Tracheal epithelial cell (primary cell): ENCODE measurements around the gene KIAA1328. TPM values are rescaled to one million over a fixed set of nuclear protein-coding genes. Genes with fewer than 3 reads are reported as not detected.

ENCODE experiments used
- total RNA-seq: library from RNA; depleted of rRNA; stranded (reverse); fragments of >200 nt; gene quantifications from 2 replicates; pipeline ENCODE4 v1.2.1, GENCODE V29; 2014

The KIAA1328 gene
- 3.9 and 4.5 TPM in 2 replicates for total RNA-seq

DNA sequence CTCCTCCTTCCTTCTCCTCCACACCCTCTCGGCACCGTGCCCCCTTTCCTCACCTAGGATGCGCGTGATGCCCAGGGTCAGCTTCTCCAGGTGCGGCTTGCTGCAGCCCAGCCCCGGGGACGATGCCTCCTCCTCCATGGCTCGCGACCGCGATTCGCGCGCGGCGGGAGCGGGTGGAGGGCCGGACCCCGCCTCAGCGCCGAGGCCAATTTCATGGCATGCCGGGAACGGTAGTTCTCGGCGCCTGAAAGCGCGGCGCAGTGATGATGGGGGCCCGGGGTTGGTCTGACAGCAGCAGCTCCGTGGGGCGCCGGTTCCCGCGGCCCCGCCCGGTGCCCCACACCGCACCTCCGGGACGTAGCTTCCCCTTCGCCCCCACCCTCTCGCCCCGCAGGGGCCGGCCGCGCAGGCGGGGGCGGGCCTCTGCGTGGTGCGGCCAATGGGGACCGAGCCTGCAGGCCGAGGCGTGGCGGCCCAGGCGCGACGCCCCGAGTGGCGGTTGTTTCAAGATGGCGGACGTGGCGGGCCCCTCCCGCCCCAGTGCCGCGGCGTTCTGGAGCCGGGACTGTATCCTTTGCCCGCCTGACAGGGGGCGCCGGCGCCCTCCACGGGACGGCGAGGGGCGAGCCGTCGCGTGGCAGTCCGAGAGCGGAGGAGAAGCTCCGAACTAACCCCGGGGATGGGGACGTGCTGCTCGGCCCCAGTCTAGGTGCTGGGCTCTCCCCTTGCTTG lies at the start of gene KIAA1328, which contains the start of gene TPGS2:
Gene KIAA1328, plus strand, starts transcription at position 498 of the 732 bp plus-strand sequence. Its CDS starts 12 bp downstream, at position 510.
Gene TPGS2, minus strand, starts transcription at position 373 of the 732 bp plus-strand sequence. Its CDS starts 235 bp downstream, at position 138.

Other genes starting within 250 kb of the KIAA1328 start
- 98.5 and 107 TPM in 2 replicates for gene TPGS2, start 125 bp upstream of the KIAA1328 start, total RNA-seq